ENCODE results near the gene BTD.

GRCh38 chr3:15575446-15575845, 26.1 kb upstream of the BTD start:
- no peak for TF ChIP-seq CTCF (IDR thresholded peaks at IDR 0.05; ENCODE audit: insufficient read depth, low read length)
- no peak for TF ChIP-seq GABPA (IDR thresholded peaks at IDR 0.05; ENCODE audit: low read depth)

All from HL-60 (cell line).